GM18520 (cell line): ENCODE measurements around the gene HSPA1L.

Experiments
- ATAC-seq: cut with Tn5 transposase; IDR thresholded peaks from one replicate; pipeline ENCODE4 v1.9.1; 2021; ENCODE audit not compliant: unreplicated experiment

HSPA1L gene

GRCh38 chr6:31784098-31784925, 30.8 kb downstream of the HSPA1L start:
- no peak for ATAC-seq

- ATAC-seq = no peak
Observed at GRCh38 chr6:31782126-31782855, 32.8 kb downstream of the HSPA1L start.

GRCh38 chr6:31781244-31782125, 33.6 kb downstream of the HSPA1L start:
- ATAC-seq = no peak

- ATAC-seq = no peak
Observed at GRCh38 chr6:31780507-31781243, 34.4 kb downstream of the HSPA1L start.

- ATAC-seq = no peak
Observed at GRCh38 chr6:31779908-31780307, 35.2 kb downstream of the HSPA1L start.

- ATAC-seq = no peak
Observed at GRCh38 chr6:31778999-31779885, 35.8 kb downstream of the HSPA1L start.

GRCh38 chr6:31778193-31778592, 36.9 kb downstream of the HSPA1L start:
- no peak for ATAC-seq

GRCh38 chr6:31777667-31778050, 37.4 kb downstream of the HSPA1L start:
- ATAC-seq = no peak

- ATAC-seq = no peak
Observed at GRCh38 chr6:31776989-31777666, 38.0 kb downstream of the HSPA1L start, which contains the start of gene VWA7. VWA7 (minus strand) TSS chr6:31777328; CDS start chr6:31776779, 549 bp downstream.

- ATAC-seq = no peak
Observed at GRCh38 chr6:31776485-31776988, 38.5 kb downstream of the HSPA1L start.

GRCh38 chr6:31775633-31776484, 39.2 kb downstream of the HSPA1L start:
- no peak for ATAC-seq

GRCh38 chr6:31775184-31775583, 39.9 kb downstream of the HSPA1L start:
- ATAC-seq = no peak

GRCh38 chr6:31771992-31772358, 43.1 kb downstream of the HSPA1L start:
- ATAC-seq = no peak

GRCh38 chr6:31770860-31771259, 44.2 kb downstream of the HSPA1L start:
- no peak for ATAC-seq

- no peak for ATAC-seq
Observed at GRCh38 chr6:31769684-31770371, 45.3 kb downstream of the HSPA1L start.

- no peak for ATAC-seq
Observed at GRCh38 chr6:31768363-31769257, 46.5 kb downstream of the HSPA1L start.
